Bladder microvascular endothelial cell (primary cell): ENCODE measurements around the gene SLC25A25. TPM values are rescaled to one million over a fixed set of nuclear protein-coding genes. Genes with fewer than 3 reads are reported as not detected.

Experiments
- total RNA-seq: library from RNA; depleted of rRNA; stranded (reverse); fragments of >200 nt; gene quantifications from 2 replicates; pipeline ENCODE4 v1.2.3, GENCODE V29; 2014

Gene SLC25A25
- 20.1 and 53.8 TPM in 2 replicates for total RNA-seq

DNA sequence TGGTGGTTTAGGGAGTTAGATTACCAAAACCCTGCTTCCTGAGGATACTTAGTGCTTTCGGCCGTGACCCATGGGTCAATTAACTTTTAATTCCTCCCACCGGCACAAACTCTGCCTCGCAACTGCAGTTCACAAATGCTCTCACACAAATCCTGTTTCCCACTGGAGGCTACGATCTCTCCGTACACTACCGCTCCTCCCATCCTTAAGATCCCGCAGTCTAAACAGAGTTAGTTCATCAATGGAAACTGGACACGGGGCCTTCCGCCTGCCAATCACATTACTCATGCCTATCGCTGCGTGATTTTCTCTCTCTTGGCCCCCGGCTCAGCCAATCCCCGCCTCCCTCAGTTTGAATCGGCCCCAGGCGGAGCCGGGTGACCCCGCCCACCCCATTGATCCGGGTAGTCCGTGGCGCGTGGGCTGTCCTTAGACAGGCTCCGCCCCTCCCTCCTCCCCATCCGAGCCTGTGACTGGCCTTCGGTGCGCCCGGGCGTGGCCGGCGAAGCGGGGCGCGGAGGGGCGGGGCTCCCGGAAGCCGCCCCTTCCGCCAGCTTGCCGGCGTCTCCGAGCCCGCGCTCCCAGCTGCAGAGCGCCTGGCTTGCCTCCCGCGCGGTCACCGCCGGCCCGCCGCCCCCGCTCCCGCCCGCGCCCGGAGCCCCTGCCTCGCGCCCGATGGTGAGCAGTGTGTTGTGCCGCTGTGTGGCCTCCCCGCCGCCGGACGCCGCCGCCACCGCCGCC lies at the start of gene SLC25A25:
SLC25A25 (plus strand) TSS at position 588 of the 741 bp plus-strand sequence; CDS start at position 676, 88 bp downstream.

DNA sequence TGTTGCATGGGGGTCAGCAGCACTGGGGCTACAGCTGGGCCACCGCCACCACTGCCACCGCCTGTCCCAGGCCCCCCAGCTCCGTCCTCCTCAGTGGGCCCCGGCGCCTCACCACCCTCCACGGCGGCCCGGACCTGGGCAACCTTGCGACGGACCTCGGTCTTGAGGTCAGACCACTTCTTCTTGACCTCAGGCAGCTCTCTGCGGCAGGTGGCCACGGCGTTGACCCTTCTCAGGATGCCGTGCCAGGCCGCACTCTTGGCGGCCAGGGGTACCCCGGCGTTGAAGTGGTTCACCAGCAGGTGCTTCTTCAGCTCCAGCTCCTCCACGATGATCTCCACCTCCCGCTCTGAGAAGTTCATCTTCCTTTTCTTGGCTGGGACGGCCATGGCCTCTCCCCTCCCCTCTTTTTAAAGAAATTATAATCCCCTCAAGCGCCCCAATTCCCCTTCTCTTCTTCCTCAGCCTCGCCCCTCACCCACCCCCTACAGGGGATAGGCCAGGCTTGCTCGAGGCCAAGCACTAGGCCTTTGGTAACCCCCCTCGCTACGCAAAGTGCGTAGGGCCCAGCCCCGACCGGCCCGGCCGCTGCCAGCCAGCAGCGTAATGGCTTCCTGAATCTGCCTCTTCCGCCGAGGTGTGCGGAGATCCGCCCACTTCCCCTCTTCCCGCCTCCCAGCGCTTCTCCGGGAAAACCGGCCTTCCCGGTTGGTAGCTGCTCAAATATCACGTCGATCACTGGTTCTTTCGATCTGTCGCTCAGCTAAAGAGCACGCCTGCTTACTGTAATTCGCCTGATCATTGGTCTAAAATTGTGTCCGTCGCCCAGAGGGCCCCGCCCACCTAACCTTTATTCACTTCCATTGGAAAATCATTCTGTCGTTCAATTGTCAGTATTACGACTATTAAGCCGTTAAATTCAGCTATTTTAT lies 1.1 kb upstream of the SLC25A25 start, which contains the start of gene NAIF1:
NAIF1 (minus strand) TSS at position 608 of the 932 bp plus-strand sequence; CDS start at position 389, 219 bp downstream.

DNA sequence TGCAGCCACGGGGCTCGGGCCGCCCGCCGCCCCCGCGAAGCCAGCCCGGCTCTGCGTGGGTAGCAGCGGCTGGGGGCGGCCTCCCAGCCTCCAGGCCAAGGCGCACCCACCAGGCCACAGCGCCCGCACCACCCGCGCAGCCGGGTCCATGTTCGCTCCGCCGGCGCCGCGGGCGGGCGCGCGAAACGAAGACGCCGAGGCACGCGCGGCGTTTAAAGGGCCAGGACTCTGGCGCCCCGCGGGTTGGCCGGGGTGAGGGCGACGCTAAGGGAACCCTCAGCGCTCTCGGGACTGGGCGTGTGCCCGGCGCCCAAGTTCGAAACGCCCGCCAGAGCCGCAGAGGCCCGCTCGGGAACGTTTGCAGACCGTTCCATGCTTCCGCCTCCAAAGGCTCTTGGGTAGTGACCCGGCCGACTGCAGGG lies 59.5 kb downstream of the SLC25A25 start, which contains the start of gene PTGES2:
PTGES2 (minus strand) TSS at position 162 of the 422 bp plus-strand sequence; CDS start at position 150, 12 bp downstream.

DNA sequence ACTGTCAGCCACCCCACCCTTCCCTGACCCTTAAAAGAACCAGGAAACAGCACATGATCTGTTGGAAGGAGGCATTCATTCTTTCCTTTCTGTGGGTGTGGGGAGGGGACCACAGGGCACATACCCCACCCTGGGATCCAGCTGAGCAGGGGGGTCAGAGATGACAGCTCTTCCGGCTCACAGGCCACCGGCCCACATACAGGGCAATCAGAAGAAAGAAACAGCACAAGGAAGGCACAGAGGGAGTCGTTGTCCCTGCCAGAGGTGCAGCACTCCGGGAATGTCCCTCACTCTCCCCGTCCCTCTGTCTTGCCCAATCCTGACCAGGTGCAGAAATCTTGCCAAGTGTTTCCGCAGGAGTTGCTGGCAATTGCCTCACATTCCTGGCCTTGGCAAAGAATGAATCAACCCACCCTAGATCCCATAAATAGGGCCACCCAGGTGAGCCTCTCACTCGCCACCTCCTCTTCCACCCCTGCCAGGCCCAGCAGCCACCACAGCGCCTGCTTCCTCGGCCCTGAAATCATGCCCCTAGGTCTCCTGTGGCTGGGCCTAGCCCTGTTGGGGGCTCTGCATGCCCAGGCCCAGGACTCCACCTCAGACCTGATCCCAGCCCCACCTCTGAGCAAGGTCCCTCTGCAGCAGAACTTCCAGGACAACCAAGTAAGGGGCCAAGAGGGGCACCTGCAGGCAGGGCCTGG lies 81.1 kb downstream of the SLC25A25 start, which contains the start of gene LCN2:
LCN2 (plus strand) TSS at position 453 of the 701 bp plus-strand sequence; CDS start at position 526, 73 bp downstream.

Other genes starting within 250 kb of the SLC25A25 start
- 76.9 and 295 TPM in 2 replicates for gene ENG, start 213.6 kb upstream of the SLC25A25 start, total RNA-seq
- gene AK1, start 190.6 kb upstream of the SLC25A25 start, total RNA-seq, result 30.6 and 54.9 TPM in 2 replicates
- gene ST6GALNAC6, start 168.6 kb upstream of the SLC25A25 start, total RNA-seq, result 29.6 and 29.8 TPM in 2 replicates
- 28.8 and 32.0 TPM in 2 replicates for gene ST6GALNAC4, start 151.2 kb upstream of the SLC25A25 start, total RNA-seq
- gene PIP5KL1, start 137.5 kb upstream of the SLC25A25 start, total RNA-seq, result 0.44 and 0.97 TPM in 2 replicates
- gene DPM2, start 130.4 kb upstream of the SLC25A25 start, total RNA-seq, result 6.2 and 14.2 TPM in 2 replicates
- 1.1 and 20.5 TPM in 2 replicates for gene EEIG1, start 87.2 kb upstream of the SLC25A25 start, total RNA-seq
- gene NAIF1, start 912 bp upstream of the SLC25A25 start, total RNA-seq, result 9.1 and 11.9 TPM in 2 replicates
- 63.5 and 105 TPM in 2 replicates for gene PTGES2, start 59.5 kb downstream of the SLC25A25 start, total RNA-seq
- gene LCN2, start 81.2 kb downstream of the SLC25A25 start, total RNA-seq, result not detected in 2 replicates
- 19.4 and 20.4 TPM in 2 replicates for gene BBLN, start 92.0 kb downstream of the SLC25A25 start, total RNA-seq
- 16.4 and 35.4 TPM in 2 replicates for gene CIZ1, start 123.3 kb downstream of the SLC25A25 start, total RNA-seq
- gene DNM1, start 135.1 kb downstream of the SLC25A25 start, total RNA-seq, result 0.16 and 0.69 TPM in 2 replicates
- gene GOLGA2, start 207.8 kb downstream of the SLC25A25 start, total RNA-seq, result 44.4 and 94.0 TPM in 2 replicates
- 20.0 and 24.1 TPM in 2 replicates for gene SWI5, start 208.0 kb downstream of the SLC25A25 start, total RNA-seq